Gastrocnemius medialis (tissue), 4 donors: ENCODE measurements around the gene EPHA1.
"Not testable (repeated sequence)": the region's sequence is repeated elsewhere in the genome, so short reads cannot be mapped to it uniquely, and the experiment has no call there.

ENCODE experiments used
- POLR2A ChIP-seq, 2 donors: fragments of 450-650 bp; IDR thresholded peaks; one replicate each; pipeline ENCODE4 v1.6.1; 2017; ENCODE audit warnings: antibody characterized with exemption in 2 of 2, mild to moderate bottlenecking in 2 of 2, moderate library complexity in 2 of 2
- TF ChIP-seq, protein P1 (sequence below), 5 experiments: fragments of 450-650 bp in 3 of 5; fragments of 200-600 bp in 2 of 5; sonication (generic) in 2 of 5; IDR thresholded peaks in 4 of 5; conservative IDR thresholded peaks in 1 of 5; 1 replicate in 4 of 5; 2 replicates in 1 of 5; pipeline ENCODE4 v1.5.1; 2016 to 2019; ENCODE audit warnings: antibody characterized with exemption in 5 of 5, mild to moderate bottlenecking in 3 of 5, moderate library complexity in 3 of 5

DNA sequence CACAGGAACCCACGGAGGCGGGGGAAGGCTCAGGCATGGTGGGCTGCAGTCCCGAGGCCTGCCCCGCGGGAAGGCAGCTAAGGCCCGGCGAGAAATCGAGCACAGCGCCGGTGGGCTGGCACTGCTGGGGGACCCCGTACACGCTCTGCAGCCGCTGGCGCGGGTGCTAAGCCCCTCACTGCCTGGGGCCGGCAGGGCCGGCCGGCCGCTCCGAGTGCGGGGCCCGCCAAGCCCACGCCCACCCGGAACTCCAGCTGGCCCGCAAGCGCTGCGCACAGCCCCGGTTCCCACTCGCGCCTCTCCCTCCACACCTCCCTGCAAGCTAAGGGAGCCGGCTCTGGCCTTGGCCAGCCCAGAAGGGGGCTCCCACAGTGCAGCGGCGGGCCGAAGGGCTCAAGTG is 15.8 kb upstream of the EPHA1 start:
- TF ChIP-seq, protein P1, sequence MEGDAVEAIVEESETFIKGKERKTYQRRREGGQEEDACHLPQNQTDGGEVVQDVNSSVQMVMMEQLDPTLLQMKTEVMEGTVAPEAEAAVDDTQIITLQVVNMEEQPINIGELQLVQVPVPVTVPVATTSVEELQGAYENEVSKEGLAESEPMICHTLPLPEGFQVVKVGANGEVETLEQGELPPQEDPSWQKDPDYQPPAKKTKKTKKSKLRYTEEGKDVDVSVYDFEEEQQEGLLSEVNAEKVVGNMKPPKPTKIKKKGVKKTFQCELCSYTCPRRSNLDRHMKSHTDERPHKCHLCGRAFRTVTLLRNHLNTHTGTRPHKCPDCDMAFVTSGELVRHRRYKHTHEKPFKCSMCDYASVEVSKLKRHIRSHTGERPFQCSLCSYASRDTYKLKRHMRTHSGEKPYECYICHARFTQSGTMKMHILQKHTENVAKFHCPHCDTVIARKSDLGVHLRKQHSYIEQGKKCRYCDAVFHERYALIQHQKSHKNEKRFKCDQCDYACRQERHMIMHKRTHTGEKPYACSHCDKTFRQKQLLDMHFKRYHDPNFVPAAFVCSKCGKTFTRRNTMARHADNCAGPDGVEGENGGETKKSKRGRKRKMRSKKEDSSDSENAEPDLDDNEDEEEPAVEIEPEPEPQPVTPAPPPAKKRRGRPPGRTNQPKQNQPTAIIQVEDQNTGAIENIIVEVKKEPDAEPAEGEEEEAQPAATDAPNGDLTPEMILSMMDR (IDR thresholded peaks at IDR 0.05 in 4 of 5, conservative IDR thresholded peaks at IDR 0.05 in 1 of 5), result not testable (repeated sequence)
- not testable (repeated sequence) for TF ChIP-seq POLR2A (IDR thresholded peaks at IDR 0.05)
